LNCAP (cell line): ENCODE results near the gene KIF4B.

Experiments
- TF ChIP-seq, protein P1 (sequence below): fragments of 450-650 bp; IDR thresholded peaks from 2 replicates; pipeline ENCODE4 v1.5.1; 2017; ENCODE audit warnings: mild to moderate bottlenecking

The KIF4B gene

DNA sequence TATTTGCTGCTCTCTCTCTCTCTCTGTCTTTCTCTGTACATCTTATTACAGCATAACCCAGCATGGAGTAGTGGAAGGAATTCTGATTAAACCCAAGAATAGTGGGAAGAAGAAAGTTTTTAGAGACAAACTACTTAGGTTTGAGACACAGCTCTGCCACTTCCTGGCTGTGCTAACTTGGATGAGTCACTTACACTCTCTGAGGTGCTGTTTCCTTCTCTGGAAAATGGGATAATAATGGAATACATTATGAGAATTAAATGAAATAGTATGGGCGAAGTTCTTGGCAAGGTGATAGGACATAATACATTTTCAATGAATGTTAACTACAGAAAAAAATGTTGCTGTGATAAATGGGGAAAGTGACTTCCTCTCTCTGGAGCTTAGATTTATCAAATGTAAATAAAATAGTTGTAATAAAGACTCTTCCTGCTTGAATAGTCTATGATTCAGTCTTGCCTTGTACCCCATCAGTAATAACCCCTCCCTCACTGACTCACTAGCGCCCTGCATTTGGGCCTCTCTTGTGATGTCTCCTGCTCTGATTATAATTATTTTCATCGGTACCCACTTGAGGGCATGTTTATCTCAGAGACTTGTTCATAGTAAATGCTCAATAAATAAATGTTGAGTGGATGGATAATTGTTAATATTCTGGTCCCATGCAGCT, 27.6 kb downstream of the KIF4B start:
- TF ChIP-seq, protein P1, sequence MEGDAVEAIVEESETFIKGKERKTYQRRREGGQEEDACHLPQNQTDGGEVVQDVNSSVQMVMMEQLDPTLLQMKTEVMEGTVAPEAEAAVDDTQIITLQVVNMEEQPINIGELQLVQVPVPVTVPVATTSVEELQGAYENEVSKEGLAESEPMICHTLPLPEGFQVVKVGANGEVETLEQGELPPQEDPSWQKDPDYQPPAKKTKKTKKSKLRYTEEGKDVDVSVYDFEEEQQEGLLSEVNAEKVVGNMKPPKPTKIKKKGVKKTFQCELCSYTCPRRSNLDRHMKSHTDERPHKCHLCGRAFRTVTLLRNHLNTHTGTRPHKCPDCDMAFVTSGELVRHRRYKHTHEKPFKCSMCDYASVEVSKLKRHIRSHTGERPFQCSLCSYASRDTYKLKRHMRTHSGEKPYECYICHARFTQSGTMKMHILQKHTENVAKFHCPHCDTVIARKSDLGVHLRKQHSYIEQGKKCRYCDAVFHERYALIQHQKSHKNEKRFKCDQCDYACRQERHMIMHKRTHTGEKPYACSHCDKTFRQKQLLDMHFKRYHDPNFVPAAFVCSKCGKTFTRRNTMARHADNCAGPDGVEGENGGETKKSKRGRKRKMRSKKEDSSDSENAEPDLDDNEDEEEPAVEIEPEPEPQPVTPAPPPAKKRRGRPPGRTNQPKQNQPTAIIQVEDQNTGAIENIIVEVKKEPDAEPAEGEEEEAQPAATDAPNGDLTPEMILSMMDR = no peak

DNA sequence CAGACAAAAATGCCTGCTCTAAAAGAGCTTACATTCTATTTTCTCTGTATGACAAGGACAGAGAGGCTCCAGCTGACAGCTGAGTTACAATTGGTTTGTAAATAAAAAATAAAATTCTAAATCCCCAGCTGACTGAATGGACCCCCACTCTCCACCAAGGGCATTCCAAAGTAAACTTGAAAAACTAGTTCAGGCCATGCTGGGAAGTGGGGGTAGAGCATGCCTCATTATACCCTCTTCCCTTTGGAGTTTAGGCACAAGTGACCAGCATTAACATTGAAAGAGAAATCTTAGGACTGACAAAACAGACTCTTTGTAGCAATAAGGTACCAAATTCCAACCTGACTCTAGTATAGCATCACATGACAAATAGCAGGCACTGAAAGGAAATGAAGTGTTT, 31.0 kb downstream of the KIF4B start:
- TF ChIP-seq, protein P1 = no peak

DNA sequence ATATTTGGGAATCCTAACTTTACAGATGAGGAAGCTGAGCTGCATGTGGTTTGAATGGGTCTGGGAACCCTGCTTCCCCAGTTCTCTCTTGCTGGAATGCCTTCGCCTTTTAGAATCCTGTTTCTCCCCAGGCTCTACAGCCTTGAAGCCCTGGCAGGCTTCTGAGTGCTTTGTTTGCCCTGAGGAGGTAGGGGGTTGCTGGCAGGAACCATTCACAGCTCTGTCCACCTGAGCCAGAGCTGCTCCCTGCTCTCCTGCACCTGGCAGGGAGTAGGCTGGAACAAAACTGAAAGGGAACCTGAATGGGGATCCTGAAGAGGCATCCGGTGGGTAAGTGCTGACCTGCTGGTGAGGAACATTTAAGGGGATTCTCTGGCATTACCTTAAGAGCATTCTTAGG, 33.0 kb downstream of the KIF4B start:
- TF ChIP-seq, protein P1 = no peak

DNA sequence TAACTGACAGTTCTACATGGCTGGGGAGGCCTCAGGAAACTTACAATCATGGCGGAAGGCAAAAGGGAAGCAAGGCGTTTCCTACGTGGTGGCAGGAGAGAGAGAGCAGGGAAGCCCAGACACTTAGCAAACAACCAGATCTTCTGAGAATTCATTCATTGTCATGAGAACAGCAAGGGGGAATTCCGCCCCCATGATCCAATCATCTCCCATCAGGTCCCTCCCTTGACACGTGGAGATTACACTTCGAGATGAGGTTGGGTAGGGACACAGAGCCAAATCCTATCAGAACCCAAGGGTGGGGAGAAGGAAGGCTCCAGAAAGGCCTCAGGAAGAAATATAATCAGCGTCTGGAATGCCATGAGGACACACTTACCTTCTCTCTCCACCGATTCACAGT, 34.3 kb downstream of the KIF4B start:
- TF ChIP-seq, protein P1 = no peak

DNA sequence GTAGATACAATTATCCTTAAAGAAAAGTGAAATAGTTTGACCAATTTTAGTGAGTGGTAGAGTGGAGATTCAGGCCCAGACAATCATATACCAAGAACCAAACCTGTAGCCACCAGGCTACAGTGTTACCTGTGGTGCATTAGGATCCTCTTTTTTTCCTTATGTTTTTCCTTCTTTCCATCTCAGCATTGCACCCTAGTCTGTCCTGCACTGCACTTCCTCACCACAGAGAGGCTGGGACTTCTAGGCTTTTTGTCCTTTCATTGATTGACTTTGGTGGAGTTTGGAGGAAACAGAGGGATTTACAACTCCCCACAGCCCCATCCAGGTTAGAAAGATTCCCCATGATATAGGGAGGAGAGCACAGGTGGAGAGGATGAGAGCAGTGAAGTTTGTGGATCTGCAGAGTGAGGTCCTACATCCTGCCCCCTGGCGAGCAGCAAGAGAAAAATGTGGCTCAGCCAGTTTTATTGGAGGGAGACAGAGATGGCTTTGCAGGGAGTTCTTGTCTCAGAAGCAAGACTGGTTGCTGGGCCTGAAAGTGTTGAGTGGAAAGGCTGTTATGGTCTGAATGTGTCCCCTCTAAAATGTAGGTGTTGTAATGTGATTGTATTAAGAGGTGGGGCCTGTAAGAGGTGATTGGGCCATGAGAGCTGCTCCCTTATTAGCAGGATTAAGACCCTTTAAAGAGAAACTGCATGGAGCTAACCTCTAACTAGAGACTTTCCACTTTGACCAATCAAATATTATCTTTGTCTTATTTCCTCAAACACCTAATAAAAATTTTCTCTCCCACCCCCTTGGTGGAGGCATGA, 36.2 kb downstream of the KIF4B start:
- TF ChIP-seq, protein P1 = peak; percentile 55

DNA sequence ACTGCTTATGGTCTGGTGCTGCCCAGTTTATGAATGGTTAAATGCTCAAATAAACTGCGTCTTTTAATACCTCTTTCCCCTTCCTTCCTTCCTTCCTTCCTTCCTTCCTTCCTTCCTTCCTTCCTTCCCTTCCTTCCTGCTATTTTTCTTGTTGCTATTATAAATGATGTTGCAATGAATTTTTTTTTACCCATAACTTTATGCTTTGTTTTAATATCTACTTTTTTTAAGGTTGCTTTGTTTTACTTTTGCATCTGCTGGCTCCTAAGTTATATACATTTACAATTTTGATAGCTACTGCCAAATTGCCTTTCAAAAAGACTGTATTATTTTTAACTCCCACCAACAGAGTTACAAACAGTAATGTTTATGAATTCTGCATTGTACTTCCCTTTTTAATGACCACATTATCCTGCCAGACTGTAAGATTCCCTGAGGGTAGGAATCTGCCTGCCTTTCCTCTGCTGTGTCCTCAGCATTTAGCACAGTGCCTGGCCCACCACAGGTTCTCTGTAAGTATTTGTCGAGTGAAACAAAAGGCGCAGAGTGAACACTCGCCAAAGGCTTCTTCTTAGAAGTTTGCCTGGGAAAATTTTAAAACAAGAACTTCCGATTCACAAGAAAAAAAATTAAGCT, 36.9 kb downstream of the KIF4B start:
- TF ChIP-seq, protein P1 = no peak

DNA sequence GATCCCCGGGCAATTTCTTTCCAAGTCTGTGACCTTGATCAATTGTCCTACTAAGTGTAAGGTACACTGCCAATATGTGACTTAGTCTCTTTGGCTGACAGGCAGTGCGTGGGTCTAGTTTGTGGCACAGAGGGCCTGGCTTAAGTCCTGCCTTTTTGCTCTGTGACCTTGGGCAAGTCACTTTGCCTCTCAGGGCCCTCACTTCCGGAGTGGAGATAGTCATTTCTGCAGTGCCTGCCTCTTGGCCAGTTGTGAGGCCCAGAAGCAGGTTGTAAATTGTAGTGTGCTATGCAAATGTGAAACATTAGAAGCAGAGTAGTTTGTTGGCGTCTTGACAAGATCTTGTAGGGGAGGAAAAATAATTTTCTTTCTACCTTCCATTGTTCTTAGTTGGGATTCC, 39.0 kb downstream of the KIF4B start:
- TF ChIP-seq, protein P1 = no peak
